H1 (cell line): ENCODE data around the gene TVP23B.
"Not testable (repeated sequence)": the region's sequence is repeated elsewhere in the genome, so short reads cannot be mapped to it uniquely, and the experiment has no call there.

Source experiments
- CEBPB ChIP-seq: IDR thresholded peaks from 2 replicates; pipeline ENCODE4 v1.6.1; 2012; ENCODE audit warnings: low read depth, low read length
- SP4 ChIP-seq: IDR thresholded peaks from 2 replicates; pipeline ENCODE4 v1.6.1; 2012; ENCODE audit warnings: low read length, inconsistent platforms
- TF ChIP-seq, protein P1 (sequence below), 3 experiments: IDR thresholded peaks; 1 replicate in 2 of 3; 2 replicates in 1 of 3; pipeline versions ENCODE4 v1.5.1 to v1.6.1; 2011; ENCODE audit warnings: low read length in 3 of 3, mild to moderate bottlenecking in 3 of 3, inconsistent platforms in 2 of 3, low read depth in 1 of 3, moderate library complexity in 1 of 3; ENCODE audit not compliant: insufficient read depth in 1 of 3; ENCODE audit errors: control extremely low read depth in 1 of 3

DNA sequence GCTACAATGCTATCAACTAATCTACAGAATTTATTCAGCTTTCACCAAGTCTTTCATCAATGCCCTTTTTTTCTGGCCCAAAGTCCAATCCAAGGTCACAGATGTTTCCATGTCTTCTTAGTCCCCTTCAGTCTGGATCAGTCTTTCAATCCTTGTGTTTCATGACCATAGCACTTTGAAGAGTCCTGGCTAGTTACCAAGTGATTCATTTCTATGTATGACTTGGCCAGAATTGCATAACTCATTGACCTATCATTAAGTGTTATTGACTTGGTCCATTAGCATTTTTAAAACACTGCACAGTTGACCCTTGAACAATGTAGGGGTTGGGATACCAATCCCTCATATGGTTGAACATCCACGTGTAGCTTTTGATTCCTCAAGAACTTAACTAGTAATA is 48.5 kb upstream of the TVP23B start:
- TF ChIP-seq, protein P1, sequence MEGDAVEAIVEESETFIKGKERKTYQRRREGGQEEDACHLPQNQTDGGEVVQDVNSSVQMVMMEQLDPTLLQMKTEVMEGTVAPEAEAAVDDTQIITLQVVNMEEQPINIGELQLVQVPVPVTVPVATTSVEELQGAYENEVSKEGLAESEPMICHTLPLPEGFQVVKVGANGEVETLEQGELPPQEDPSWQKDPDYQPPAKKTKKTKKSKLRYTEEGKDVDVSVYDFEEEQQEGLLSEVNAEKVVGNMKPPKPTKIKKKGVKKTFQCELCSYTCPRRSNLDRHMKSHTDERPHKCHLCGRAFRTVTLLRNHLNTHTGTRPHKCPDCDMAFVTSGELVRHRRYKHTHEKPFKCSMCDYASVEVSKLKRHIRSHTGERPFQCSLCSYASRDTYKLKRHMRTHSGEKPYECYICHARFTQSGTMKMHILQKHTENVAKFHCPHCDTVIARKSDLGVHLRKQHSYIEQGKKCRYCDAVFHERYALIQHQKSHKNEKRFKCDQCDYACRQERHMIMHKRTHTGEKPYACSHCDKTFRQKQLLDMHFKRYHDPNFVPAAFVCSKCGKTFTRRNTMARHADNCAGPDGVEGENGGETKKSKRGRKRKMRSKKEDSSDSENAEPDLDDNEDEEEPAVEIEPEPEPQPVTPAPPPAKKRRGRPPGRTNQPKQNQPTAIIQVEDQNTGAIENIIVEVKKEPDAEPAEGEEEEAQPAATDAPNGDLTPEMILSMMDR (IDR thresholded peaks at IDR 0.05; ENCODE audit: control extremely low read depth in 1 of 3, insufficient read depth in 1 of 3, low read depth in 1 of 3, low read length in 3 of 3) = not testable (repeated sequence)
- not testable (repeated sequence) for TF ChIP-seq CEBPB, SP4
